GM12878 (cell line): ENCODE results near the gene RNF103.
"Not testable (repeated sequence)": the region's sequence is repeated elsewhere in the genome, so short reads cannot be mapped to it uniquely, and the experiment has no call there.

Source experiments
- MYC ChIP-seq: IDR thresholded peaks from 2 replicates; pipeline ENCODE4 v1.6.1; 2011; ENCODE audit warnings: mild to moderate bottlenecking, low read length, moderate library complexity, inconsistent platforms; ENCODE audit not compliant: insufficient read depth, insufficient replicate concordance, insufficient read length, severe bottlenecking
- TF ChIP-seq, protein P1 (sequence below), 3 experiments: IDR thresholded peaks in 2 of 3; conservative IDR thresholded peaks in 1 of 3; 2 replicates each; pipeline ENCODE4 v1.5.1; 2011; ENCODE audit warnings: low read depth in 3 of 3, low read length in 3 of 3, mild to moderate bottlenecking in 3 of 3, control low read depth in 2 of 3, moderate library complexity in 2 of 3, inconsistent platforms in 1 of 3, mixed read lengths in 1 of 3; ENCODE audit not compliant: control insufficient read depth in 2 of 3, insufficient read depth in 1 of 3; ENCODE audit errors: extremely low read depth in 1 of 3

DNA sequence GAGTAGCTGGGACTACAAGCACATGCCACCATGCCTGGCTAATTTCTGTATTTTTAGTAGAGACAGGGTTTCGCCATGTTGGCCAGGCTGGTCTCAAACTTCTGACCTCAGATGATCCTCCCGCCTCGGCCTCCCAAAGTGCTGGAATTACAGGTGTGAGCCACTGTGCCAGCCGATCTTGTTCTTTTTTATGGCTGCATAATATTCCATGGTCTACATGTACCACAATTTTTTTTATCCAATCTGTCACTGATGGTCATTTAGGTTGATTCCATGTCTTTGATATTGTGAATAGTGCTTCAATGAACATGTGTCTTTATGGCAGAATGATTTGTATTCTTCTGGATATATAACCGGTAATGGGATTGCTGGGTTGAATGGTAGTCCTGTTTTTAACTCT, 34.0 kb downstream of the RNF103 start:
- TF ChIP-seq, protein P1, sequence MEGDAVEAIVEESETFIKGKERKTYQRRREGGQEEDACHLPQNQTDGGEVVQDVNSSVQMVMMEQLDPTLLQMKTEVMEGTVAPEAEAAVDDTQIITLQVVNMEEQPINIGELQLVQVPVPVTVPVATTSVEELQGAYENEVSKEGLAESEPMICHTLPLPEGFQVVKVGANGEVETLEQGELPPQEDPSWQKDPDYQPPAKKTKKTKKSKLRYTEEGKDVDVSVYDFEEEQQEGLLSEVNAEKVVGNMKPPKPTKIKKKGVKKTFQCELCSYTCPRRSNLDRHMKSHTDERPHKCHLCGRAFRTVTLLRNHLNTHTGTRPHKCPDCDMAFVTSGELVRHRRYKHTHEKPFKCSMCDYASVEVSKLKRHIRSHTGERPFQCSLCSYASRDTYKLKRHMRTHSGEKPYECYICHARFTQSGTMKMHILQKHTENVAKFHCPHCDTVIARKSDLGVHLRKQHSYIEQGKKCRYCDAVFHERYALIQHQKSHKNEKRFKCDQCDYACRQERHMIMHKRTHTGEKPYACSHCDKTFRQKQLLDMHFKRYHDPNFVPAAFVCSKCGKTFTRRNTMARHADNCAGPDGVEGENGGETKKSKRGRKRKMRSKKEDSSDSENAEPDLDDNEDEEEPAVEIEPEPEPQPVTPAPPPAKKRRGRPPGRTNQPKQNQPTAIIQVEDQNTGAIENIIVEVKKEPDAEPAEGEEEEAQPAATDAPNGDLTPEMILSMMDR (IDR thresholded peaks at IDR 0.05 in 2 of 3, conservative IDR thresholded peaks at IDR 0.05 in 1 of 3; ENCODE audit: control insufficient read depth in 2 of 3, extremely low read depth in 1 of 3, insufficient read depth in 1 of 3, low read depth in 3 of 3, low read length in 3 of 3), result not testable (repeated sequence)
- TF ChIP-seq MYC, result not testable (repeated sequence)
